CD4-positive, alpha-beta T cell treated with Interleukin-4 for 4 hours (primary cell): ENCODE measurements around the gene UPP2.

Experiments used
- DNase-seq: peaks from one replicate; pipeline ENCODE4 v3.0.0-alpha.2; 2020

The UPP2 gene

DNA sequence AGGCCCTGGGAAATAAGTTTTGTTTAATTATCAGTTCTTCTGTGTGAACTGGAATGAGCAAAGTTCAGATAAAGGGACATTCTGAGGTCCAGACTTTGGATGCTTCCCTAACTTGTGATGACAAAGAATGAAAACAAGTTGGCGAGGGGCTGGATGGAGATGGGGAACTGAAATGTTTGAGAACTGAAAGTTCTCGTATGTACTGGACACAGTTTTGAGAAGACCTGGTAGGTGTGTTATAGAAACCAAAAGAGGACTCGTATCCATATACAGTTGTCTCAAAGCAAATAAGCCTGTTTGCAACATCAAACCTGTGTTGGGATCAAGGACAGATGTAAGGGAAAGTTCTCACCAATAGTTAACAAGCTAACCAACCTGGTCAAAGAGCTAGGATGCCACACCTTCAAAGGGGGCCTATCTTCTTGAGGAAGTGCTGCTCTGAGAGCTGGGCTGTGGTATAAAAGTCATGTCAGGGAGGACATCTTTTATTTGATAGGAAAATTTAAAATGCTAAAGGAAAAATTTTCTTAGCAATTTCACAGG lies at the start of gene UPP2:
Gene UPP2, plus strand, starts transcription at position 493 of the 543 bp plus-strand sequence. CDS start 188 bp downstream, outside the sequence.
- DNase-seq: no peak

DNA sequence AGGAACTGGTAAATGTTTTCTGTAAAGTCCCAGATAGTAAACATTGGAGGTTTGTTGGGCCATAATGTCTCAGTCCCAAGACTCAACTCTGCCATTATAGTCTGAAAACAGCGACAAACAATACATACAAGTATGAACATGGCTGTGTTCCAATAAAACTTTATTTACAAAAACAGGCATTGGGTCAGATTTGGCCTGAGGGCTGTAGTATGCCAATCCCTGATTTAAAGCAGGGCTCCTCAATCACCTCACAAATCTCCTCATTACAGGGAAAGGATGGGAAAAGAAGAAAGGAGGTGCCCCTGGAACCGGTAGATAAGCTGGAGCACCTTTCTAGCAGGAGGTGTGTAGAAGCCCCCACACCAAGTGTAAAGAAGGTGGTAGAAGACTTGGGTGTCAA lies 48.9 kb upstream of the UPP2 start:
- DNase-seq: no peak

DNA sequence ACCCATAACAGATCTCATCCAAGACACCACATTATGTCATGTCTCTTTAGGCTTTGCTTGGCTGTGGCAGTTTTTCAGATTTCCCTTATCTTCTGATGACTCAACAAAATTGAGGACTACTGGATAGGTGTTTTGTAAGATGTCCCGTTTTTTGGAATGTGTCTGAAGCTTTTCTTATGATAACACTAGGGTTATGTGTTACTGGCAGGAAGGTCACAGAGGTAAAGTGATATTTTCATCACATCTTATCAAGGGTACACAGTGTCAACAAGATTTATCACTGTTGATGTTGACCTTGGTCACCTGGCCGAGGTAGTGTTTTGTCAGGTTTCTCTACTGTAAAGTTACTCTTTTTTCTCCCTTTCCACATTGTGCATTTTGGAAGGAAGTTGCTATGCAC lies 44.8 kb upstream of the UPP2 start:
- DNase-seq: no peak

DNA sequence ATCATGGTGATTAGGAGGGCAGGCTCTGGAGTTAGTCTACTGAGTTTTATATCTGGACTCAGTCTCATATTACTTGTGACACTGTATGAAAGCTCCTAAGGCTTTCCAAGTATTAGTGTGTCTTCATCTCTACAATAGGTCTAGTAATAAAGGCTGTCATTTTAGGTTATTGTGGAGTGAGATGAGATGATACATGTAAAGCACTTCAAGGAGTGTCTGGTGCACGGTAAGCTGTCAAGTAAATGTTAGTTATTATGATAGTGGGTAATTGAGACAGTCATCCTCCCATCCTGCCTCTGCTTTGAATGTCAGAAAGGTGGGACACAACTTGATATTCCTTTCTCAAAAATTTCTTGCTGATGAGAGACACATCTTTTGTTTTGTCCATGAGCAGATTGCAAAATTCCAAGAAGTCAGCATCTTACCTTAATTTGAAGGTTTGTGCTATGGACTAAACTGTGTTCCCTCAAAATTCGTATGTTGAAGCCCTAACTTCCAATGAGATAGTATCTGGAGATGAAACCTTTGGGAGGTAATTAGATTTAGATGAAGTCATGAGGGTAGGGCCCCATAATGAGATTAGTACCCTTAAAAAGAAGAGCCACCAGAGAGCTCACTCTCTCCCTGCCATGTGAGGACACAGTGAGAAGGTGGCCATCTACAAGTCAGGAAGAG lies 41.4 kb upstream of the UPP2 start:
- no peak for DNase-seq

DNA sequence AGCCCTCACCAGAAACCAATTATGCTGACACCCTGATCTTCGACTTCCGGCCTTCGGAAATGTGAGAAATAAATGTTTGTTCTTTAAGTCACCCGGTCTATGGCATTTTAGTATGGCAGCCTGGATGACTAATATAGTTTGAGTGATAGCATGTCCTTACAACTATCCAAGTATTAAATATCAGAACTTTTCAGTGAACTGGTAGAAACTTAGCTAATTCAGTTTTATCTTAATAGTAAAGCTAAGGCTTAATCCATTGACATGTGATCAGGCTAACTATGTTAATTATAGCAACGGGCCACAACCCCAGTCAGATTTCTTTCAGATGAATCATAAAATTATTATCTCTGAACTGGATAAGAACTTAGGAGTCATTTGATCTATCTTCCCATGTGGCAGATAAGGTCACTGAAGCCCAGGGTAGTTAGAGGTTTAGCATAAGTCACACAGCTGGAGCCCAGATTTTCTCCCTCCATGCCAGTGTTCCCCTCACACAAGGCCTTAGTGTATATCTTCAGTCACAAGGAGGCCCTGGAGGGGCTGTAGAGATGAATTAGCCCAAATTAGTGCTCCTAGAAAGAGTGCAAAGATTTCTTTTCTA lies 40.7 kb upstream of the UPP2 start:
- DNase-seq: no peak

DNA sequence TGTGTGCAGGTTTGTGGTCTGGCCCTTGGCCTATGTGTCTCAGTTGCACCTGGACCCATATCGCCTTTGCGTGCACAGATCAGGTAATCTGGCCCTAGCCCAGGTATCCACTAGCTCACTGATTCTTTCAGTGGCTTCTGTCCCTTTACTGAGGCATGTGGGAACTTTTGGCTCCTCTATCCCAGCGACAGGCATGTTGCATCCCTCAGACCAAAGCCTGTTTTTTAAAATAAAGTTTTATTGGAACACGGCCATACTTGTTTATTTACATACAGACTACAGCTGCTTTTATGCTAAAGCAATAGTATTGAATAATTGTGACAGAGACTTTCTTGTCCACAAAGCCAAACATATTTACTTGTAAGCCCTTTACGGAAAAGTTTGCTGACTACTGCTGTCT lies 39.9 kb upstream of the UPP2 start:
- no peak for DNase-seq

DNA sequence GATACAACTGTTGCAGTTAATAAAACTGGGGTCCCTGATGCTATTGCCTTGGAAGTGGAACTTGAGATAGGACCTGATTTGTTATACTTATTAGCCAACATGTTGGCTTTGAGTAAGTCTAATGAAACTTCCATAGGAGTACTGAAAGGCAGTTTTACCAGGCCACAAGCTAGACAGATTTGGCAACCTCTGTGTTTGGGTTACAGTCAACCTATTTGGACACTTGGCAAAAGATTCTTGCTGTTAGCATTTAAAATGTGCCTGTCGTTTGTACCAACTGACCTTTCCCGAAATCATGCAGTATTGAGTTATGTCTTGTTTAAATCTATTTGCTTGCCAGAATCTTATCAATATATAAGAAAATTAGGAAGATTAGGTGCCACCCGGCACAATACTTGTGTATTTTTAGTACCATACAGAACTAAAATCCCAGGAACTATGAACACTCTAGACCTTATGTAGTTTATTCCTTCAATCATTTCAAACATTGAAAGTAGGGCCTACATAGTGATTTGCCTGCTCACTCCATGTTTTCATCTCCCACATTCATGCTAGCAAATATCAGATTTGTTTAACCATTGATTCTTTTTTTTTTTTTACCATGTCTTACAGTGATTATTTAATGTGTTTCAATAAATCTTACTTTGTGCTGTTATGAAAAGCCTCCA lies 35.5 kb upstream of the UPP2 start:
- DNase-seq: no peak

DNA sequence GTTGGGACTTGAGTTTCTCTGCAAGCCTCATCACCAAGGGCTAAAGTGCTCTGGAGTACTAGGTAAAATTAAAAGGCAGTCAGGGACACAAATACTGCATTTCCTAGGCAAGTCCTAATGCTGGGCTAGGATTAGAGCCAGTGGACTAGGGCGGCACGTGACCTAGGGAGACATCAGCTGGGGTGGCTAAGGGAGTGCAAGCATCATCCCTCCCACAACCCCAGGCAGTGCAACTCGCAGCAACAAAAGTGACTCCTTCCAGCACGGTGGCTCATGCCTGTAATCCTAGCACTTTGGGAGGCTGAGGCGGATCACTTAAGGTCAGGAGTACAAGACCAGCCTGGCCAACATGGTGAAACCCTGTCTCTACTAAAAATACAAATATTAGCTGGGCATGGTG lies 30.7 kb upstream of the UPP2 start:
- DNase-seq: no peak

DNA sequence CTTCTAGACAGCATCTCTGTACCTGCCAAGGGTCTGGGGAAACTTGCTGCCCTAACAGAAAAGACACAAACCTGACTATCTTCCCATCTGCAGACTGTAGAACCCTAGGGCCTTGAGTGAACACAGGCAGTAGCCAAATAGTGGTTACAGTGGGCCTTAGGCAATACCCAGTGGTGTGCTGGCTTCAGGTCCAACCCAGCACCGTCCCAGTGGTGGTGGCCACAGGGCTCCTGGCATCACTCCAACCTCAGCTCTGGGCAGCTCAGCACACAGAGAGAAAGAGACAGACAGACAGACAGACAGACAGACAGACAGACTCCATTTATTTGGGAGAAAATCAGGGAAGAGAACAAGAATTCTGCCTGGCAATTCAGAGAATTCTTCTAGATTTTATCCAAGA lies 29.3 kb upstream of the UPP2 start:
- no peak for DNase-seq

DNA sequence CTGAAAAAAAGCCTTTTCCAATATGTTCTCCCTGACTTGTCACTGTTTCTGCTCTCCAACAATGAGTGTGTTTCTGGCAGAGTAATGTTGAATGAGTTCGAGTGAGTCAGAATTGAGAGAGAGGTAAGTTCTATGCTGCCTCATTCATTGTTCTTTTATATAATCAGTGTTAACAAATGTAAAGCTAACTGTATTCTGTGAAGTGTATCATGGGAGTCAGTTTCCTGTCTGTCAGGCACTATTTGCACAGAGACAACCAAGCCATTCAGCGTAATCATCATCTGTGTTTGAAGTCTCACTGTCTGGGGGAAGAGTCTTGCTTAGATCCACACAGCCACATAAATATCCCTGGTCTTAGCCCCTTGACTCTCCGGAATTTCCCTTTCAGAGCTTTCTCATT lies 22.0 kb upstream of the UPP2 start:
- DNase-seq: no peak

DNA sequence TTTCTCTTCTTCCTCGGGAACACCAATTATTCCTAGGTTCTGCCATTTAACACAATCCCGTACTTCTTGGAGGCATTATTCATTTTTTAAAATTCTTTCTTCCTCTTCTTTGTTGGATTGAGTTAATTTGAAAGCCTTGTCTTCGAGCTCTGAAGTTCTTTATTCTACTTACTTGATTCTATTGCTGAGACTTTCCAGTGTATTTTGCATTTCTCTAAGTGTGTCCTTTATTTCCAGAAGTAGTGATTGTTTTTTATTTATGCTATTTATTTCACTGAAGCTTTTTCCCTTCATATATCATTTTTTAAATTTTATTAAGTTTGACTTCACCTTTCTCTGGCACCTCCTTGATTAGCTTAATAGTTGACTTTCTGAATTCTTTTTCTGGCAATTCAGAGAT lies 13.6 kb upstream of the UPP2 start:
- no peak for DNase-seq

DNA sequence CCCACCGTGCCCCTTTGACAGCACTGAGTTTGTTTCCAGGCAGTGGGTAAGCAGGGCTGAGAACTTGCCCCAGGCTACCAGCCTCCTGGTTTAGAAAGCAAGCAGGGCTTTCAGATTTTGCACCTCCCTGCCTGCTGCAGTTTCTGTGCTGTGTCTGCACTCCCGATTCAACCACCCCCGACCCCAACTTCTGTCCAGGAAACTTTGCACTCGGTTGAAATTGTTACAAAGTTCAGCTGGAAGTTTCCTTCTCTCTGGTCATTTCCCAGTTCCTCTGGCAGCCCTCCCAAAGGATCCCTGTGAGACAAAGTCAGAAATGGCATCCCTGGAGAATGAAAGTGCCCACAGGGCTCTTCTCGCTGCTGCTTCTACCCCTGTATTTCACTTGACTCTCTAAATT lies 12.4 kb upstream of the UPP2 start:
- no peak for DNase-seq

DNA sequence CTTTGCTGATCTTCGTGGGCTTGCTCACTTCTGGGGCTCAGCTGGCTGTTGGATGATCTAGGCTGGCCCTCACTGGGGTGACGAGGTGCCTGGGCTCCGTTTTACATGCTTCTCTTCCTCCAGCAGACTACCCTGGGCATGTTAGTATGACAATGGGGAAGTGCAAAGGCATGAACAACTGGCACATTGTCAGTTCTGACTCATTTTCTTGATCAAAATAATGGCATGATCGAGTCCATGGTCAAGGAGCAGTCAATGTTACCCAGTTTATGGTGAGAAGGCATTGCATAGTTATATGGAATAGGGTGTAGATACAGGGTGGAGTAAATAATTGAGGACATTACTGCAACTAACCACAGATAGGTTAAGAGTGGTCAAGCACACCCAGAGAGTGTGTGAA lies 10.0 kb upstream of the UPP2 start:
- no peak for DNase-seq

DNA sequence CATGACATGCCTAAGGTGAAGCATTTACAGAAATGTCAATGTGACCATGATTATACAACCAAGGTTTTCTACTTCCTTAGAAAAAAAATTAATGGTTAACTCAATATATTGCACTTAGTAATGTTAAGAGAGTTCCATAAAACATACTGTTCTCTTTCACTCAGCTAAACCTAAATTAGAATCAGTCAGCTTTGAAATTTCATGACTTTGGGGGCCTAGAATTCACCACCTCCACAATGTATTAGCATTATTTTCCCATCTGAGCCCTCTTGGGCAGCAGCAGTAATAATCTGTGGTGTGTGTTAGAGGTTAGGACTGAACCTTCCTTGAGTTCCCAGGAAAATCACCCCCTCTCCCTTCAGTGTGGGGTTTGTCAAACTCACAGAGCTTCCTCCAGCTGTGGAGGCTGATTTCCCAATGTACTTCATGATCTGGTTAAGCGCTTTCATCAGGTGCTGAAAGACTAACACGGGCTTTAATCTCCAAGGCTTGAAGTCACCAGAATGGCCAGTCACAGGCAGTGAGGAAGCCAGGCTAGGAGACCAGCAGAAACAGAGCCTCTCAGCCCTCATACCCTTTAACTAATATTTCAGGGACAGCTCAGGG lies 7.1 kb upstream of the UPP2 start:
- DNase-seq: no peak

DNA sequence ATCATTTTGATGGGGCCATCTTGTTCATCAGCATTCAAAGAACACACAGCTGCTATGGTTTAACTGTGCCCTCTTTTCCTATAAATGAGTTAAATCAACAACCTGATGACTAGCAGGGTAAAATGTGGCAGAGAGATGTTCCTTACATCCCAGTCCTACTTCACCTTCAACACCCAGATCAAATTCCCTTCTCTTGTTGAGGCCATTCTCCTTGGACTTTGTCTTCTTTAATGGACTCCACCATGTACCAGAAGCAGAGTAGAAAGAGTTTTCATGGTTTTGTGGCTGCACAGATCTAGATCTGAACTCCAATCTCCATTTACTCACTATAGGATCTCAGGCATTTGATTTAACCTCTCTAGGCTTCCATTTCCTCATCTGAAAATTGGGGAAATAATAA lies 6.4 kb upstream of the UPP2 start:
- DNase-seq: no peak

DNA sequence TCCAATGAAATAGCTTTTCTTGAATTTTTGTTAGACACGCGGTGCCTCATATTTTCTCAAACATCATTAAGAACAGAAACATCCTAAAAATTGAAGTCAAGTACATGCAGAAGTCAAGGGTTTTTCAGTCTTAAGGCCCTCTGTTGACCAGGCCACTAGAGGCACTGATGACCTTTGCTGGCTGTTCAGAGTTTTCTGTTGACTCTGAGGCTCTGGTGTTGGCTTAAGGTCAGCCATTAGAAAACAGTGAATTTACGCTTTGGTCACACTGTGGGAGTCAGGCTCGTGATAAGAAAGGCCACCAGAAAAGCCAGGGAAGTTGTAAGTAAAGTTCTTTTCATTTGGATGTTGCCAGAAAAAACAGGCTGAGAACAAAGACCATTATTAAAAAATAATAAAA lies 5.8 kb upstream of the UPP2 start:
- DNase-seq: no peak

DNA sequence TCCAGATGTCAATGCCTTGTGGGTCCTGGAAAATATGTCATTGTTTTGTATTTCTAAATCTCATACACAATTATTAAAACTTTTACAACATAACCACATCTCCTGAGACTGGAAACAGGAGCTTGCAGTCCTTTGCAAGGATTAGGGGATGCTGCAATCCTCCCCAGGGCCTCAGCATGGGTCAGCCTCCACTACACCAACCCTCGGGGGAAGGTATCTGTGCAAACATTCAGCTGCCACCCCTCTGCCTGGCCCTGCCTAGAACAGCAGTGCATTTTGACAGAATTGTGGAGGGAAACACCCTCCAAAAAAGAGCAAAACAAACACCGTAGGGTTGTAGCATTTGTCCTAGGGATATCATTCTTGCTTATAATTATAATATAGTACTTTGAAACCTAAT lies 4.2 kb upstream of the UPP2 start:
- no peak for DNase-seq

DNA sequence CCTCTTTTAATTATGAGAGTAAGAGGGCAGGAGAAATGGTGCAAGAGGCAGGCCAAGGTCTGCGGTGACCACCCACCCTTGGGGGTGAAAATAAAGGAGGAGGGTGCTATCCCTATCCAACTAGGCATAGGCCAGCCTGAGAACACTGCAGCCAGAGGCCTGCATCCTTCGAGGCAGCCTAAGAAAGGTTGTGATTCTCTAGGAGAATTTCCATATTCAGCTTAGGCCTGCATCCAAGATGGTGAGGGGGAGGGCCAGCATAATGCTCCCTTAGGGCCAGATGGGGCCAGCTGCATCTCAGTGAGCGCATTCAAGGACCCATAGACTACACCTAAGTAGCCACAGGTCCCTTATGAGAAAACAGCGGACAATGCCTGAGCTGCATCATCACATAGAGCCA lies 3.5 kb upstream of the UPP2 start:
- no peak for DNase-seq

DNA sequence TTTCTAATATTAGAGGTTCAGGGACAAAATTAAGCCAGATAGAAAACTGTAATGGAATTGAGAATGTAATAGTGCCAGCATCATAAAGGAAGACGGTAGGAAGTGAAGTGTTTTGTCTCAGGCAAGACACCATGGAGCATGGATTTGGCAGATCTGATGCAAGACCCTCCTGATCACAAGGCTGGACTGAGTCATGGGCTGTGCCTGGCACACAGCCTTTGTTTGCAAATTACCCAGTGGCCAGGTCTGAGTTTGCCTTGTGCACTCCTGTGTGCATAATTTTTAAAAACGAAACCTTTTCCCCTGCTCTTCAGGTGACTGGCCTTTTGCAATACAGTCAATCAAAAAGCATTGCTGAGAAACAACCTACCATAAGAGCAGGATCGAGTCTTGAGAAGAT lies 2.0 kb upstream of the UPP2 start:
- DNase-seq: no peak

DNA sequence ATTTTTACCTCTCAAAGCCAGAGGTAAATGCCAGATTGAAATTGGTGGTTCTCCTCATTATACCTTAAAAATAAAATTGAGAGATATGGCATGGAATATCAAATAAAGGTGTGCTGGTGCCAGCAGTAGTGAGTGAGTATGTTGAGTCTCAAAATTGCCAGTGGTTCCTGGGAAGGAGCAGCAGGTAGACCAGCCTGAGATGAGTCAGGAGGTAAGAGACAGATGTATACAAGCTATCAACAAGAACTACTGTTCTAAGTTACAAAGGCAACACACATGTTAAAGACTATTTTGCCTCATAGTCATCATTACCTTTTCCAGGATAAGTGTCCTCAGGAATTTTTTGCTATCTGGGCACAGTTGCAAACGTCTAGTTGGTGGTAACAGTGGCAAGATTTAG lies 1.3 kb upstream of the UPP2 start:
- no peak for DNase-seq

DNA sequence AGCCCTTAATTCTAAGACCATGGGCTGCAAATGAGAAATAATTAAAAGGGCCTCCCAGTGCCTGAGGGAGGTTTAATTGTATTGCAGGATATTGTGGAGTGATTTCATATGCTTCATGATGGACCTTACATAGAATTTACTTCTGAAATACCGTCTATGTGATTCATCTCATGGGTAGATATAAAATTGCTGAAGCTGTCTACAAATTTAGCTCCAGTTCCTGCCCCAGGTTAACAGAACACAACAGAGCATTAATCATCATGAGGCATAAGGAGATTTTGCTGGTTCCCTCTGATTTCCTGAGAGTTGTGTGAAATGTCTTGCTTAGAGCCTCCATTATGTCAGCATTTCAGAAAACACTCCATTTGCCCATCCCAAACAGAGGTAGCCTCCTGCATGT lies 770 bp downstream of the UPP2 start:
- no peak for DNase-seq

DNA sequence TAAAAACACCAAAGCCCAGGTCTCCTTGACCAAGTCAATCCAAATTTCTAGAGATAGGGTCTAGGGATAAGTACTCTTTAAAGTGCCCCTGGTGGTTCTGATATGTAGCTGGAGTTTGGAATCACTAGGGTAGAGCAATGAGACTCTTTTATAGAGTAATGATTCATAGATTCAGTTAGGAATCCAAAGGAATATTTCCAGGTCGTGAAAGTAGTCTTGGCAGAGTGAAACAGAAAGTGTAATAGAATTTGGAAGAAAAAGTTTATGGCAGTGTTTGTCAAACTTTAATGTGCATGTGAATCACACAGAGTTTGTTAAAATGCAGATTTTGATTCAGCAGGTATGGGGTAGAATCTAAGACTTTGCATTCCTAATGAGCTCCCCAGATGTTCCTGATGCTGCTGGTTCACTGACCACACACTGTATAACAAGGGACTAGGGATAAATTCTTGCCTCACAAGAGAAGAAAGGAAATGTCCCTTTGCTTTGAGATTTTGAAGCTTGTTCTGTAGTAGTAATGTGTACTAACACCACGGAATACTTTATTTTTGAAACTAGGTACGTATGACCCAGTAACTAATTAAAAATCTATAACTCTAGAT lies 1.8 kb downstream of the UPP2 start:
- DNase-seq: no peak

DNA sequence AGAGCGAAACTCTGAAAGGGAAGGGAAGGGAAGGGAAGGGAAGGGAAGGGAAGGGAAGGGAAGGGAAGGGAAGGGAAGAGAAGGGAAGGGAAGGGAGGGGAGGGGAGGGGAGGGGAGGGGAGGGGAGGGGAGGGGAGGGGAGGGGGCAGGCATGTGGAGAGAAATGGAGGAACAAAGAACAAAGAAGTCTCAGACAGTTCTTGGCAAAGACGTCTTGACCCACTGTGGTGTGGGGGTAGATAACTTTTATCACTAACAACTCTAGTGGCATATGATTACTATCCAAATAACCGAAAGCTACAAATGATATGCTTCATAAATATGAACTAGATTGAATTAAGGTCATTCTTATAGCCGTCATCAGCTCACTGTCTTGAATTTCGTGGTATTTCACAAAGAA lies 3.2 kb downstream of the UPP2 start:
- no peak for DNase-seq

DNA sequence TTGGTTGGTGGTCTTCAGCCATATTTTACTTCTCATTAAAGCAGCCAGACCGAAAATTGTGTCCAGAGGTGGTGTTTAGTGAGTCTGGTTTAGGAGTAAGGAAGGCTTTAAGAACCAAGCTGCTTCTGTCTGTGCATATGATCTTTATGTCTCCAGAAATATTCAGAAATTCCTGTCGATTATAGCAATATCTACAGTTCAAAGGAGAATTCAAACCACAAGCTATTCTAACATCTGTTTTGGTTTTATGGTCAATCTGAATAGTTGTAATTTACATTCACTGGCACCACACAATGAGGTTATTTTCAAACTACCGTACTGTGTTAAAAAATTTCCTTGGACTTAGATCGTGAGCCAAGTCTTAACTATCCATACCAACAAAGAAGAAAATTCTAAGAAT lies 11.3 kb downstream of the UPP2 start:
- DNase-seq: no peak
